Breast epithelium (tissue), 4 donors: ENCODE data around the gene KCNG4. TPM values are rescaled to one million over a fixed set of nuclear protein-coding genes. Genes with fewer than 3 reads are reported as not detected.

Source experiments
- DNase-seq, 2 donors: peaks; one replicate each; pipeline ENCODE4 v3.0.0-alpha.2; 2019; ENCODE audit warnings: low spot score in 2 of 2
- H3K27ac ChIP-seq, 2 donors: fragments of 200-600 bp; sonication (generic) in 1 of 2; one replicate each; pipeline ENCODE4 v1.5.1; 2016 to 2019; ENCODE audit warnings: mild to moderate bottlenecking in 1 of 2
- H3K27me3 ChIP-seq, 2 donors: fragments of 200-600 bp; sonication (generic) in 1 of 2; one replicate each; pipeline versions ENCODE4 v1.5.1 to v1.6.0; 2017 to 2019; ENCODE audit warnings: control low read depth in 1 of 2, mild to moderate bottlenecking in 1 of 2
- H3K36me3 ChIP-seq: fragments of 200-600 bp; one replicate; pipeline ENCODE4 v1.5.1; 2019
- H3K4me1 ChIP-seq, 2 donors: fragments of 200-600 bp; sonication (generic); one replicate each; pipeline ENCODE4 v1.5.1; 2016 to 2019; ENCODE audit warnings: control low read depth in 1 of 2
- H3K4me3 ChIP-seq, 3 donors: fragments of 200-600 bp; sonication (generic); 1 replicate in 2 of 3; 2 replicates in 1 of 3; pipeline ENCODE4 v1.5.1; 2016 to 2019; ENCODE audit warnings: mild to moderate bottlenecking in 3 of 3, moderate library complexity in 2 of 3
- H3K9me3 ChIP-seq, 2 donors: fragments of 200-600 bp; sonication (generic) in 1 of 2; one replicate each; pipeline ENCODE4 v1.5.1; 2016 to 2019; ENCODE audit warnings: control low read depth in 1 of 2
- CTCF ChIP-seq, 3 donors: fragments of 450-650 bp; IDR thresholded peaks; one replicate each; pipeline ENCODE4 v1.5.1; 2016 to 2017; ENCODE audit warnings: antibody characterized with exemption in 3 of 3, mild to moderate bottlenecking in 3 of 3, moderate library complexity in 3 of 3
- POLR2A ChIP-seq: fragments of 450-650 bp; IDR thresholded peaks from one replicate; pipeline ENCODE4 v1.6.1; 2016; ENCODE audit warnings: antibody characterized with exemption, mild to moderate bottlenecking, moderate library complexity
- POLR2AphosphoS5 ChIP-seq, 3 donors: sonication (generic); formaldehyde crosslinking; IDR thresholded peaks; one replicate each; pipeline ENCODE4 v1.6.1; 2017; ENCODE audit warnings: antibody characterized with exemption in 3 of 3
- intact Hi-C: fragments of 100-400 bp; cut with DNase I; formaldehyde crosslinking; loops from one replicate; pipeline ENCODE4 v1.15.1; 2023; ENCODE audit warnings: low total_unique reads
- total RNA-seq, 3 donors: library from RNA; depleted of rRNA; stranded (reverse); fragments of >200 nt; gene quantifications; one replicate each; pipeline ENCODE4 v1.1.0, GENCODE V29; 2016

Gene KCNG4
- total RNA-seq, 3 donors from 2014 or later: not detected

- DNase-seq: no peak
- Histone ChIP-seq H3K9me3 (no peaks in the 10 kb centered on the region), H3K36me3 (no peaks in the 10 kb centered on the region), H3K27me3 (no peaks in the 10 kb centered on the region), H3K27ac (no peak overlapping the region), H3K4me3 (no peak overlapping the region), H3K4me1 (peaks cover 0 to 5% of the 10 kb centered on the region in 2 donors)
- TF ChIP-seq POLR2AphosphoS5 (IDR thresholded peaks at IDR 0.05) (no peak), CTCF (IDR thresholded peaks at IDR 0.05) (no peak), POLR2A (no peak)
- intact Hi-C loops: loop anchor here (10.0 kb wide), 1 partner anchor 99 kb away; no protein-coding TSS in a partner anchor
Measured at GRCh38 chr16:84183572-84183875, 56.3 kb downstream of the KCNG4 start.

DNA sequence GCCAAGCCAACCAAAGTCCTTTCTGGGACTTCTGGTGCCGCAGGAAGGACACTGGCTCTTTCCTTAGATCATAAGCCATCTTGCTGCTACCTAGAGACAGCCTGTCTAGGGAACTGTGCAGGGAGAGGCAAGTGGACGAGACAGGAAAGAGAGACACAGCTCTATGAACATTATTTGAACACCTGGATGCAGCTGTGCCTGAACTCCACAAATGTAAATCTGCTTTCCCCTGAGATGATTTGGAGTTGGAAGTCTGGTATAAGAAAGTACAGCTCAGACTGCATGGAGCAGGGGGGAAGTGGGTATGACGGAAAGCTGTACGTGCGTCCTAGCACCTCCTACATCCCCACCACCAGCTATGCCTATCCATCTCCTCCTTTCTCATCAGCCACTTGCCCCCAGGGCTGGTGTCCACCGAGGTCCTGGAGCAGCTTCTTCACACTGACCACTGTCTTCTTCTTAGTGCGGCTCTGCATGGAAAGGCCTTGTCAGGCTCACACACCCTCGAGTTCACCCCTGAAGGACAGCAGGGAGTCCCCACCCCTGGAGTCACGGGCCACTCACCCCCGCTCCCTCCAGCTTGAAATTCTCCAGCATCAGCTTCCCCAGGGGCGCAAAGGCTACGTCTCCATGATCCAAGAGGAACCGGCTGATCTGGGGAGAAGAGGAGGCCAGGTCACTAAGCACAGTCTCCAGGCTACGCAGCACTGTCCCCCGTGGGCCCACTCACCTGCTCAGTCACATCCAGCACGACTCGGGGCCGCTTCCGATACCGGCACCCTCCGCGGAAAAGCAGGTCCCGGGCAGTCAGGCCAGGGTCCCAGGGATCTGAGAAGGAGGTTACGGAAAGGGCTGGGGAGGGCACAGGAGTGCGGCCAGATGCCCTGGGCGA, 56.9 kb downstream of the KCNG4 start:
- H3K36me3 ChIP-seq: no peaks in the 10 kb centered on the region
- H3K27ac ChIP-seq: no peak overlapping the region
- intact Hi-C loops: loop anchor here (10.0 kb wide), 1 partner anchor 98 kb away; no protein-coding TSS in a partner anchor
- TF ChIP-seq POLR2AphosphoS5 (IDR thresholded peaks at IDR 0.05) (no peak), POLR2A (no peak), CTCF (IDR thresholded peaks at IDR 0.05) (no peak)
- peaks cover 0 to 5% of the 10 kb centered on the region in 2 donors for H3K4me1 ChIP-seq
- no peak overlapping the region for H3K4me3 ChIP-seq
- no peaks in the 10 kb centered on the region for H3K9me3 ChIP-seq
- no peak for DNase-seq
- H3K27me3 ChIP-seq: no peaks in the 10 kb centered on the region

DNA sequence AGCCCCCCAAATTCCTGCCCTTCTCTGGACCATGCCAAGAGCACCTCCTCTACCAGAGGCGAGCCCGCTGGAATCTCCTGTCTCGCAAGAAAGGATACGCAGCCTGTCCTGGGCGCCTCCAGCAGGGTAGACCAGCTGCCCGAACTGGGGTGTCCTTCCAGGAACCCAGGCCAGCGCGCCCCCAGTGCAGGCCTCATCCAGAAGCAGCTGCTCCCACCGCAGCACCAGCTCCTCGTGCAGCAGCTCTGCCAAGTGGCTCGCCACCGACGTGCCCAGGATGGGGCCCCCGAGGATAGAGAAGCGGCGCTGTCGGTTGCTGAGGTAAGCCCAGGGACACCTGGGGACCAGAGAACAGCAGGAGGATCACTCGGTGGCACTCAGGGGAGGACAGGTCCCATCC, 57.7 kb downstream of the KCNG4 start:
- Histone ChIP-seq H3K9me3 (no peaks in the 10 kb centered on the region), H3K36me3 (no peaks in the 10 kb centered on the region), H3K27ac (no peak overlapping the region), H3K4me3 (no peak overlapping the region), H3K4me1 (peaks cover 0 to 10% of the 10 kb centered on the region in 2 donors), H3K27me3 (no peaks in the 10 kb centered on the region)
- no peak for DNase-seq
- no peak for TF ChIP-seq CTCF (IDR thresholded peaks at IDR 0.05)
- TF ChIP-seq POLR2AphosphoS5 (IDR thresholded peaks at IDR 0.05): no peak
- no peak for TF ChIP-seq POLR2A
- intact Hi-C loops: loop anchor here (10.0 kb wide), 1 partner anchor 97 kb away; no protein-coding TSS in a partner anchor

- no peak overlapping the region for H3K4me3 ChIP-seq
- H3K27ac ChIP-seq: no peak overlapping the region
- no peaks in the 10 kb centered on the region for H3K27me3 ChIP-seq
- DNase-seq: no peak
- TF ChIP-seq CTCF (IDR thresholded peaks at IDR 0.05): no peak
- no peak for TF ChIP-seq POLR2AphosphoS5 (IDR thresholded peaks at IDR 0.05)
- no peak for TF ChIP-seq POLR2A
- H3K36me3 ChIP-seq: no peaks in the 10 kb centered on the region
- no peaks in the 10 kb centered on the region for H3K9me3 ChIP-seq
- intact Hi-C loops: loop anchor here (10.0 kb wide), 1 partner anchor 97 kb away; no protein-coding TSS in a partner anchor
- H3K4me1 ChIP-seq: peaks cover 0 to 16% of the 10 kb centered on the region in 2 donors
Measured at GRCh38 chr16:84181144-84181915, 58.5 kb downstream of the KCNG4 start.
